DMS53 treated with DMSO at 0.1 percent for 48 hours (cell line): ENCODE measurements around the gene HS6ST1.

Experiments used
- DNase-seq: peaks from one replicate; lab custom pipeline; 2025; ENCODE audit not compliant: unreplicated experiment; lab: John Stamatoyannopoulos, UW

HS6ST1 gene

GRCh38 chr2:128318776-128319464, at the start of gene HS6ST1:
Gene HS6ST1 (minus strand): TSS chr2:128318868. CDS start chr2:128318563, 305 bp downstream.
- no peak for DNase-seq

GRCh38 chr2:128367601-128368359, 49.1 kb upstream of the HS6ST1 start:
- no peak for DNase-seq

- DNase-seq: no peak
Observed at GRCh38 chr2:128366713-128367511, 48.2 kb upstream of the HS6ST1 start.

GRCh38 chr2:128365217-128365905, 46.7 kb upstream of the HS6ST1 start:
- DNase-seq: no peak

- no peak for DNase-seq
Observed at GRCh38 chr2:128364441-128364911, 45.8 kb upstream of the HS6ST1 start.

GRCh38 chr2:128363934-128364361, 45.3 kb upstream of the HS6ST1 start:
- DNase-seq: no peak

GRCh38 chr2:128362889-128363228, 44.2 kb upstream of the HS6ST1 start:
- DNase-seq: no peak

- no peak for DNase-seq
Observed at GRCh38 chr2:128362176-128362888, 43.7 kb upstream of the HS6ST1 start.

GRCh38 chr2:128361376-128362131, 42.9 kb upstream of the HS6ST1 start:
- no peak for DNase-seq

GRCh38 chr2:128360711-128361110, 42.0 kb upstream of the HS6ST1 start:
- DNase-seq: no peak

- DNase-seq: no peak
Observed at GRCh38 chr2:128359841-128360240, 41.2 kb upstream of the HS6ST1 start.

GRCh38 chr2:128358941-128359731, 40.5 kb upstream of the HS6ST1 start:
- no peak for DNase-seq

- no peak for DNase-seq
Observed at GRCh38 chr2:128357506-128358370, 39.1 kb upstream of the HS6ST1 start.

- no peak for DNase-seq
Observed at GRCh38 chr2:128356127-128356526, 37.5 kb upstream of the HS6ST1 start.

- no peak for DNase-seq
Observed at GRCh38 chr2:128354726-128355470, 36.2 kb upstream of the HS6ST1 start.

GRCh38 chr2:128354161-128354560, 35.5 kb upstream of the HS6ST1 start:
- DNase-seq: no peak

- no peak for DNase-seq
Observed at GRCh38 chr2:128350736-128351135, 32.1 kb upstream of the HS6ST1 start.
